GM10266 (cell line): Measurements from ENCODE around the gene SLC15A4.
"Not testable (repeated sequence)": the region's sequence is repeated elsewhere in the genome, so short reads cannot be mapped to it uniquely, and the experiment has no call there.

Experiments
- DNase-seq: peaks from one replicate; pipeline ENCODE4 v3.0.0; 2012; ENCODE audit errors: extremely low spot score
- CTCF ChIP-seq: IDR thresholded peaks from 2 replicates; pipeline ENCODE4 v1.5.1; 2012; ENCODE audit warnings: mild to moderate bottlenecking, low read depth; ENCODE audit not compliant: control insufficient read depth, insufficient read depth; ENCODE audit errors: missing control alignments

SLC15A4 gene

GRCh38 chr12:128813392-128813791 is 10.4 kb downstream of the SLC15A4 start:
- no peak for TF ChIP-seq CTCF
- DNase-seq = no peak

GRCh38 chr12:128811806-128812205 is 12.0 kb downstream of the SLC15A4 start:
- no peak for DNase-seq
- no peak for TF ChIP-seq CTCF

GRCh38 chr12:128810182-128811127 is 13.3 kb downstream of the SLC15A4 start:
- TF ChIP-seq CTCF = no peak
- peak; percentile 60 for DNase-seq

GRCh38 chr12:128808651-128809050 is 15.1 kb downstream of the SLC15A4 start:
- no peak for TF ChIP-seq CTCF

GRCh38 chr12:128807161-128807724 is 16.5 kb downstream of the SLC15A4 start:
- no peak for DNase-seq

More at GRCh38 chr12:128808651-128809050, 15.1 kb downstream of the SLC15A4 start:
- no peak for DNase-seq

GRCh38 chr12:128806573-128806972 is 17.2 kb downstream of the SLC15A4 start:
- TF ChIP-seq CTCF = no peak
- DNase-seq = no peak

More at GRCh38 chr12:128807161-128807724, 16.5 kb downstream of the SLC15A4 start:
- TF ChIP-seq CTCF = no peak

GRCh38 chr12:128805406-128805805 is 18.4 kb downstream of the SLC15A4 start:
- DNase-seq = not testable (repeated sequence)
